HUES48 (cell line): Measurements from ENCODE around the gene GALNTL6.

Source experiments
- H3K27ac ChIP-seq: one replicate; pipeline ENCODE4 v1.7.0; 2013; ENCODE audit warnings: low read depth, low read length, inconsistent platforms
- H3K27me3 ChIP-seq: 2 replicates; pipeline ENCODE4 v1.6.1; 2013; ENCODE audit warnings: mild to moderate bottlenecking, low read length; ENCODE audit not compliant: control insufficient read depth, insufficient read depth
- H3K36me3 ChIP-seq: 2 replicates; pipeline ENCODE4 v1.6.1; 2013; ENCODE audit warnings: low read length; ENCODE audit not compliant: control insufficient read depth, insufficient read depth
- H3K4me1 ChIP-seq: 2 replicates; pipeline ENCODE4 v1.6.1; 2013; ENCODE audit warnings: mild to moderate bottlenecking, low read length; ENCODE audit not compliant: control insufficient read depth, insufficient read depth
- H3K4me3 ChIP-seq: 2 replicates; pipeline ENCODE4 v1.5.1; 2013; ENCODE audit warnings: mild to moderate bottlenecking, low read depth, low read length
- H3K9ac ChIP-seq: 2 replicates; pipeline ENCODE4 v1.6.1; 2013; ENCODE audit warnings: mild to moderate bottlenecking, low read depth, low read length, moderate library complexity
- H3K9me3 ChIP-seq: 2 replicates; pipeline ENCODE4 v1.6.1; 2013; ENCODE audit warnings: low read length; ENCODE audit not compliant: control insufficient read depth, insufficient read depth

Gene GALNTL6

DNA sequence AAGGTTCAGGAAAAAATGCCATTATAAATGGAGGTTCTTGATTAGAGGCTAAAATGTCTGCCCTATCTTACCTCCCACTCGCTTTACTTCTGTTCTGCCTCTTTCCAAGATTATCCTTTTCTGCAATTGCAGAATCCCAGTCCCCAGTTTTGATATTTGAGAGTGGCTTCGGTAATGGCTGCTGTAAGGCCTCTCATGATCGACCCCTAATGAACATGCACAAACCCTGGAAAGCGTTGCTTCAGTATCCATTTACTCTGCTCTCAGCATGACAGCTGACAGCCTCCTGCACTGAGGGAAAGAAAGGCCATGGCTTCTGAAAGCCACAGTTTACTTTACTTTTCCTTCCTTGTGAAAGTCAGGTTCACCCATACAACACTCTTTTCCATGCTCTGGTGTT, 1030.0 kb downstream of the GALNTL6 start:
- no peak overlapping the region for H3K4me3 ChIP-seq
- H3K9ac ChIP-seq = no peak overlapping the region
- H3K36me3 ChIP-seq = no peaks in the 10 kb centered on the region
- no peaks in the 10 kb centered on the region for H3K27me3 ChIP-seq
- no peaks in the 10 kb centered on the region for H3K9me3 ChIP-seq
- H3K4me1 ChIP-seq = peaks cover 2% of the 10 kb centered on the region; the same call in 1 of the 2 replicates
- no peak overlapping the region for H3K27ac ChIP-seq

DNA sequence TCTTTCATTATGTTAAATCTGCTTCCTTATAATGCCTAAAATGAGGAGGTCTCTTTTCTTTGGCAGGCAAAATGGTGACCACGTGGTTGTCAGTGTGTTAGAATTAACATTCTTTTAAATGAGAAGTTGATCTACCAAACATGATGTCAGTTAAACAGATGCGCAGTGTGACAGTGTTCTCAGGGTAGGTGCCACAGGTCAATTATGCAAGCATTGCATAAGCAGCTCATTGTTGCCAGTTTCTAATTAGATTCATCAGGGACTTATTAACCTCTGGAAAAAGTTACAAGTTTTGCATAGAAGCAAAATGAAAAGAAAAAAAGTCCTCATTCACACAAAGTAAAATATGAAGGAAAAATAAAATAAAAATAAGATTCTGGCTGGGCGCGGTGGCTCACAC, 1031.4 kb downstream of the GALNTL6 start:
- H3K4me1 ChIP-seq = no peaks in the 10 kb centered on the region
- no peak overlapping the region for H3K4me3 ChIP-seq
- no peak overlapping the region for H3K27ac ChIP-seq

DNA sequence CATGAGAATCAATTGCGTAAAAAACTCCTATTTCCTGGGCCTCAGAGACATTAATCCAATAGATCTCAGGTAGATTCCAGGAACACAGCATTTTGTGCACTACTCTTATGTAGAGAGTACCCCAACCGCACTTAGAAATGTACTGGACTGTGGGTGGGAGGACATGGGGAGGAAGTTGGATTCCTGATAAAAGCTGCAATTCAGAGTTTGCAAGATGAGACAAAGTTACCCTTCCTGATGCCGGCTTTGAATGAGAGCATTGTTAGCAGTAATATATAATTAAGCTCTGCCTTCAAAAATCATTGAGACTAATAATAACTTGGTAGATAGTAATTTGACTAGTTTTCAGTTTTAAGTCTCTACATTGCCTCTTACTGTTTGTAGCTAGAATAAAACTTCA, 1032.1 kb downstream of the GALNTL6 start:
- Histone ChIP-seq H3K9ac (no peak overlapping the region), H3K27ac (no peak overlapping the region), H3K4me3 (no peak overlapping the region), H3K27me3 (no peaks in the 10 kb centered on the region), H3K36me3 (no peaks in the 10 kb centered on the region), H3K4me1 (no peaks in the 10 kb centered on the region), H3K9me3 (no peaks in the 10 kb centered on the region)

More for the DNA sequence above, 1031.4 kb downstream of the GALNTL6 start:
- Histone ChIP-seq H3K27me3 (no peaks in the 10 kb centered on the region), H3K9ac (no peak overlapping the region), H3K9me3 (no peaks in the 10 kb centered on the region), H3K36me3 (no peaks in the 10 kb centered on the region)

DNA sequence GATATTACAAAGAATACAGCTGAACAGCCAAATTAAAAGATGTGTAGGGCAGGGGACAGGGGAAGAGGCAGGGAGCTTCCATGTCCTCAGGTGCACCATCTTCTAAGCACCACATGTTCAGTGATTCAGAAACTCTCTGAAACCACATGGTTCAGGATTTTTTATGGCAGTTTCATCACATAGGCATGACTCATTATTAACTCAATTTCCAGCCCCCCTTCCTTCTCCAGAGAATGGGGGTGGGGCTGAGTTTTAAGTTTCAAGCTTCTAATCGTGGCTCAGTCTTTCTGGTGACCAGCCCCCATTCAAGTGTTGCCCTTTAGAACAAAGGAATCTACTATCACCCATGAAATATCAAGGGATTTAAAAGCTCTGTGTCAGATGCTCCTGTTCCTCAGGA, 1037.6 kb downstream of the GALNTL6 start:
- no peaks in the 10 kb centered on the region for H3K27me3 ChIP-seq
- H3K9ac ChIP-seq = no peak overlapping the region
- no peak overlapping the region for H3K4me3 ChIP-seq
- H3K36me3 ChIP-seq = no peaks in the 10 kb centered on the region
- H3K27ac ChIP-seq = no peak overlapping the region
- H3K9me3 ChIP-seq = no peaks in the 10 kb centered on the region
- no peaks in the 10 kb centered on the region for H3K4me1 ChIP-seq

DNA sequence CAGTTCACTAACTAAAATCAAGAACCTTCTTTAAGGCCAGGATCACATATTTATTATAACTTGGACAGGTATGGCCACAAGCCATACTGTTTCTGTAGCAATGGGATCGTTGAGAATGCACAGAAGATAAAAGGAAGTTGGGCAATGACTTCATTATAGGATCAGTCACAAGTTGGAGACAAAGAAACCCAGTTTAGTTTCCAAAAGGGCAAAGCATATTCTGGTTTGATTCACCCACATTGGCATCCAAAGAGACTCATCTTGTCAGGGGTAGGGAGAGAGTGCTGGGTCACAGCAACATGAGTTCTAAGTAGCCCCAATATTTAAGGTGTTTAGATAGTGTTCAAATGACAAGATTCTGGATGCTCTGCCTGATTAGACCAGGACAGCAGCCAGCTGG, 1038.3 kb downstream of the GALNTL6 start:
- no peaks in the 10 kb centered on the region for H3K27me3 ChIP-seq
- H3K4me3 ChIP-seq = no peak overlapping the region
- H3K36me3 ChIP-seq = no peaks in the 10 kb centered on the region
- no peak overlapping the region for H3K27ac ChIP-seq
- no peaks in the 10 kb centered on the region for H3K9me3 ChIP-seq
- no peaks in the 10 kb centered on the region for H3K4me1 ChIP-seq
- no peak overlapping the region for H3K9ac ChIP-seq

DNA sequence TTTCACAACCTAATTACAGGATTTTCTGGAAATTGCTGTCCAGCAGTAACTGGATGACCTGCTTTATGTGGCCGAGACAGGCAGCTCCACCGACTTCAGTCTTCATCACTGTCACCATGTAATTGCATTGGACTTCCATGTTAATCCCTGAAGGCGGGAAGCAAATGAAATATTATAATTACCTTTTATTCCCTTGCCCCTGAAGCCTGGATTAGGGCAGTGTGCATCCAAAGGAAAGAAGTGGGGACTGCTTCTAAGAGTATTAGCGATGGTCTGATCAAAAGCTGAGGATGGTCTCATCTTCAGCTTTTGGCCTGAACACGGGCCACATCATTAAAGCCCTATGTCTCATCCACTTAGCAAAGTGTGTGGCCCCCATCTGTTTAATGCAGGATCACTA, 1043.8 kb downstream of the GALNTL6 start:
- Histone ChIP-seq H3K27me3 (no peaks in the 10 kb centered on the region), H3K36me3 (no peaks in the 10 kb centered on the region), H3K9ac (no peak overlapping the region), H3K4me3 (no peak overlapping the region), H3K4me1 (no peaks in the 10 kb centered on the region), H3K27ac (no peak overlapping the region), H3K9me3 (no peaks in the 10 kb centered on the region)

DNA sequence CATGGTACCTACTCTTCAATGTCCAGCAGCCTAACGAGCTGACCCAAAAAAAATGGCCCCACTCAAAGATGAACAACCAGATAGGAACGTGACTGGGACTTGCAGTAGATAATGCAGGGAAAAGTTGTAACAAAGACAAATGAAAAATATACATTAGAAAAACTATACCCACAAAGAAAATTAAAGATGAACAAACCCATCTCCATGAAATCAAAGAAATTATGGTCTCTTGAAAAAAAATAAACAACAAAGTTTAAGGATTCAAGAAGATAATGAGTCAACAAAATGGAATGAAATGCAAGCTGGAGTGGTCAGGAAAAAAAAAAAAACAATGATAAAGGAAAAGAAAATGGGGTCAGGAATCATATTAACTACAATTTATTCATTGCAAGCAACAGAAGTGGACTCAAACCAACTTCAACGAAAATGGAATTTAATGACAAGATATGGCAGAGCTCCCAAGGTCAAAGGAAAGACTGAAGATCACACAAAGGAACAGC, 1045.6 kb downstream of the GALNTL6 start:
- Histone ChIP-seq H3K9ac (no peak overlapping the region), H3K27me3 (no peaks in the 10 kb centered on the region), H3K4me3 (no peak overlapping the region), H3K4me1 (no peaks in the 10 kb centered on the region), H3K9me3 (no peaks in the 10 kb centered on the region), H3K36me3 (no peaks in the 10 kb centered on the region), H3K27ac (no peak overlapping the region)

DNA sequence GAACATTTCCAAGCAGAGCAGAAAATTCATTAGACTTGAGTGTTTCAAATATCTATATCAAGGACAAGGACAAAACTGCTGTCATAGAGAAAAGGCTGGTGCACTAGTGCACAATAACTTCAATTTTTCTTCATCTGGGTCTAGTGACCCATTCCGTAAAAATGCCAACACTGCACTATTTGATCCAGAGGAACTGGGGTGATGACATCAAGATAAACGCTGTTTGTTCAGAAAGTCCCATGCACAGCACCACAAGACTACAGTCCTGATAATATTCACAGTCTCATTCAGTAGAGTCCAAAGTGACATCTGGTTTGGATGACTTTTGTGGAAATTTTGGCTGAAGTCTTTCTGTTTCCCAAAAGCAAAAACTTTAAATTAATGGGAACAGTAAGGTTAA, 1051.9 kb downstream of the GALNTL6 start:
- Histone ChIP-seq H3K4me3 (no peak overlapping the region), H3K36me3 (no peaks in the 10 kb centered on the region), H3K27me3 (no peaks in the 10 kb centered on the region), H3K9me3 (no peaks in the 10 kb centered on the region), H3K27ac (no peak overlapping the region), H3K9ac (no peak overlapping the region), H3K4me1 (peaks cover 10% of the 10 kb centered on the region)

DNA sequence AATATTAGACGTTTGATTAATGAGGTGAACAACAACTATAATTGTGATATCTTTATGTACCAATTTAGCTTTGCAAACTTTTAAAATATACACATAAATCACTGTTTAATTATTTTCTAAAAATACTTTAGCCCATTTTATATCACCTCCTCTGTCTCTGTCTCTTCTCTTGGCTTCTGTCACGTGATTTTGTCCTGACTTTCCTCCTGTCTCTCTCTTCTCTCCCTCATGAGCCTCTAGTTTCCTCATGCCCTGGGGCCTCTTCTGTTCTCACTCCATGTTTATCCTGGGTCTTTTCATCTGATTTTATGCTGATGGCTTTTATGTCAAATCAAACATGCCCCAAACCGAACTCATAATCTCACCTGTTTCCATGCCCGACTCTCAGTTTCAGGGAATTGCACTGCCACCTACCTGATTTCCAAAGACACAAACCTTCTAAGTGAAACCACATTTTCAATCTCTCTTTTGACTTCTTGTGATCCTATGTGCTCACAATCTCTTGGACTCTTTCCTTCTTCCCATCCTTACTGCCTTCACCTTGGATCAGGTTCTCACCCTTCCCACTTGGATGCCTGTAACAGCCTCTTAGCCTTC, 1052.4 kb downstream of the GALNTL6 start:
- H3K27ac ChIP-seq = no peak overlapping the region
- no peak overlapping the region for H3K4me3 ChIP-seq
- no peaks in the 10 kb centered on the region for H3K9me3 ChIP-seq
- H3K36me3 ChIP-seq = no peaks in the 10 kb centered on the region
- H3K4me1 ChIP-seq = peaks cover 10% of the 10 kb centered on the region
- H3K9ac ChIP-seq = no peak overlapping the region
- no peaks in the 10 kb centered on the region for H3K27me3 ChIP-seq

DNA sequence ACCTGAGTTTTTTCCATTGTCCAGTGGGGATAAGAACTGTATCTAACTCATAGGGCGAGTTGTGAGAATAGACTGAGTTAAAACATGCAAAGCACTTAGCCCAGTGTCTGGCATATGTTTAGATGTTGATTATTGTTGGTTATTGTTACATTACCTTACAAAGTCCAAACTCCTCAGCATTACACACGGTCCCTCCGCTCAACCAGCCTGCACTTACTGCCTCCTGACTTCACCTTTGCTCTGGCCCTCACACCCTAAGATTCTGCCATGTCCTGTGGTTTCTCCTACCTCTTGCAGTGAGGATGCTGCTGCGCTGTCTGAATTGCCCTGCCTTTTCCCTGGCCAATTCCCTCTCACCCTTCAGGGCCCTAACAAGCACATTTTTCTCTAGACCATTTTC, 1053.2 kb downstream of the GALNTL6 start:
- Histone ChIP-seq H3K9ac (no peak overlapping the region), H3K27me3 (no peaks in the 10 kb centered on the region), H3K4me3 (no peak overlapping the region), H3K4me1 (peaks cover 10% of the 10 kb centered on the region), H3K36me3 (no peaks in the 10 kb centered on the region), H3K27ac (no peak overlapping the region), H3K9me3 (no peaks in the 10 kb centered on the region)

DNA sequence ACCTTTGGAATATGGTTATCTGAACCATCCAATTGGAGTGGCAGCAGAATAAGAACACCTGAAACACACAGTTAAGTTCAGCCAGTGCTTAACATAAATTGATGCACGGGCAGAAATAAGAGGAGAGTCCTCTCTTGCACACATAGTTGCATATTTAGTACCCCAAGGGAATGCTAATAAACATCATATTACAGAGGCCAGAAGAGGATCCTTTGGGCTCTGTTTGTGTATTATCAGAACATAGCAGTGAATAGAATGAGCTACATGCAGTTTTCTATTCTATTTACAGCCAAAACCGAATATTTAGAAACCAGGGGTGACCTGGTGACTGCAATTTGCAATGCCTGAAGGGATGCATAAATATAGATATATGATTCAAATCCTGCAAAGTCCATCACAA, 1054.6 kb downstream of the GALNTL6 start:
- no peak overlapping the region for H3K9ac ChIP-seq
- H3K4me3 ChIP-seq = no peak overlapping the region
- H3K4me1 ChIP-seq = peaks cover 10% of the 10 kb centered on the region
- no peak overlapping the region for H3K27ac ChIP-seq
- H3K9me3 ChIP-seq = no peaks in the 10 kb centered on the region
- H3K27me3 ChIP-seq = no peaks in the 10 kb centered on the region
- no peaks in the 10 kb centered on the region for H3K36me3 ChIP-seq
